ACHN (cell line): ENCODE data around the gene KIF19.
"Not testable (repeated sequence)": the region's sequence is repeated elsewhere in the genome, so short reads cannot be mapped to it uniquely, and the experiment has no call there.

Experiments used
- DNase-seq: peaks from one replicate; pipeline ENCODE4 v3.0.0-alpha.2; 2015
- in situ Hi-C: cut with HindIII; loops from 2 replicates; pipeline ENCODE4 v1.10.0; 2017; ENCODE audit warnings: low sequenced_read_pairs, low pct_ligation_motif_present, low pct_unique_long_range_greater_than_20kb

KIF19 gene, protein sequence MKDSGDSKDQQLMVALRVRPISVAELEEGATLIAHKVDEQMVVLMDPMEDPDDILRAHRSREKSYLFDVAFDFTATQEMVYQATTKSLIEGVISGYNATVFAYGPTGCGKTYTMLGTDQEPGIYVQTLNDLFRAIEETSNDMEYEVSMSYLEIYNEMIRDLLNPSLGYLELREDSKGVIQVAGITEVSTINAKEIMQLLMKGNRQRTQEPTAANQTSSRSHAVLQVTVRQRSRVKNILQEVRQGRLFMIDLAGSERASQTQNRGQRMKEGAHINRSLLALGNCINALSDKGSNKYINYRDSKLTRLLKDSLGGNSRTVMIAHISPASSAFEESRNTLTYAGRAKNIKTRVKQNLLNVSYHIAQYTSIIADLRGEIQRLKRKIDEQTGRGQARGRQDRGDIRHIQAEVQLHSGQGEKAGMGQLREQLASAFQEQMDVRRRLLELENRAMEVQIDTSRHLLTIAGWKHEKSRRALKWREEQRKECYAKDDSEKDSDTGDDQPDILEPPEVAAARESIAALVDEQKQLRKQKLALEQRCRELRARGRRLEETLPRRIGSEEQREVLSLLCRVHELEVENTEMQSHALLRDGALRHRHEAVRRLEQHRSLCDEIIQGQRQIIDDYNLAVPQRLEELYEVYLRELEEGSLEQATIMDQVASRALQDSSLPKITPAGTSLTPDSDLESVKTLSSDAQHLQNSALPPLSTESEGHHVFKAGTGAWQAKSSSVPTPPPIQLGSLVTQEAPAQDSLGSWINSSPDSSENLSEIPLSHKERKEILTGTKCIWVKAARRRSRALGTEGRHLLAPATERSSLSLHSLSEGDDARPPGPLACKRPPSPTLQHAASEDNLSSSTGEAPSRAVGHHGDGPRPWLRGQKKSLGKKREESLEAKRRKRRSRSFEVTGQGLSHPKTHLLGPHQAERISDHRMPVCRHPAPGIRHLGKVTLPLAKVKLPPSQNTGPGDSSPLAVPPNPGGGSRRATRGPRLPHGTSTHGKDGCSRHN

DNA sequence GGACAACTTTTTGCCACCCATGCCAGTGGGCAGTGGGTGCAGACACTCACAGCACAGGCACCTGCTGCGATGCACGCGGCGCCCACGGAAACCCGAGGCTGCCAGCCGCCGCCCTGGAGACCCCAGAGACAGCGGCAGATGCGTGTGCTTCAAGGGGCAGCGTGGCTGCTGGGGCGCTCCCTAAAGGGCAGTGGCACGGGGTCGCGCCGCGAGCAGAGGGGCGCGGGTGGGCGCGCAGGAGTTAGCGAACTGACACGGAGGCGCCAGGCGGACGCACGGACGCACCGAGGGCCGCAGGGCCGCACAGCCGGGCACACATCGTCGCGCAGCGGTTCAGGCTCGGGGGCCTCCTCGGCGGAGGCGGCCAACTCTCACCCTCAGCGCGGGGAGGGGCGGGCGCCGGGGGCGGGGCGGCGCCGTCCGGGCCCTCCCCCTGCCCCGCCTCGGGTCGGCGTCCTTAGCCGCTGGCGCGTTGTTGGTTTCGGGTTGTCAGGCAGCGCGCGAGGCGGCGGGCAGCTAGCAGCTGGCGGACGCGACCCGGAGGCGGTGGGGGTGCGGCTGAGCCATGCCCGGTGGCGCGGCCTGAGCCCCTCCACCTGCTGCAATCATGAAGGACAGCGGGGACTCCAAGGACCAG lies at the start of gene KIF19:
KIF19 (plus strand) TSS at position 484 of the 637 bp plus-strand sequence; CDS start at position 608, 124 bp downstream.
- DNase-seq: peak; percentile 13
- in situ Hi-C loops: no loop called here

GRCh38 chr17:74276541-74277009 lies 49.5 kb upstream of the KIF19 start:
- in situ Hi-C loops: no loop called here
- no peak for DNase-seq

- no peak for DNase-seq
- in situ Hi-C loops: no loop called here
These were observed 48.1 kb upstream of the KIF19 start for GRCh38 chr17:74277935-74278334.

GRCh38 chr17:74279617-74280016 lies 46.4 kb upstream of the KIF19 start:
- in situ Hi-C loops: not testable (repeated sequence)

GRCh38 chr17:74280093-74280513 lies 45.9 kb upstream of the KIF19 start:
- DNase-seq: no peak
- in situ Hi-C loops: no loop called here

More at GRCh38 chr17:74279617-74280016, 46.4 kb upstream of the KIF19 start:
- not testable (repeated sequence) for DNase-seq

- DNase-seq: no peak
- in situ Hi-C loops: no loop called here
These were observed 44.2 kb upstream of the KIF19 start for GRCh38 chr17:74281799-74282198.

GRCh38 chr17:74282274-74282586 lies 43.8 kb upstream of the KIF19 start:
- DNase-seq, in situ Hi-C loops: not testable (repeated sequence)

GRCh38 chr17:74282587-74283370 lies 43.2 kb upstream of the KIF19 start:
- DNase-seq: no peak
- in situ Hi-C loops: no loop called here

- in situ Hi-C loops: no loop called here
- no peak for DNase-seq
These were observed 42.7 kb upstream of the KIF19 start for GRCh38 chr17:74283371-74283673.

- DNase-seq: no peak
- in situ Hi-C loops: no loop called here
These were observed 38.9 kb upstream of the KIF19 start for GRCh38 chr17:74287031-74287602.

GRCh38 chr17:74288785-74289184 lies 37.2 kb upstream of the KIF19 start:
- no peak for DNase-seq
- in situ Hi-C loops: no loop called here

DNA sequence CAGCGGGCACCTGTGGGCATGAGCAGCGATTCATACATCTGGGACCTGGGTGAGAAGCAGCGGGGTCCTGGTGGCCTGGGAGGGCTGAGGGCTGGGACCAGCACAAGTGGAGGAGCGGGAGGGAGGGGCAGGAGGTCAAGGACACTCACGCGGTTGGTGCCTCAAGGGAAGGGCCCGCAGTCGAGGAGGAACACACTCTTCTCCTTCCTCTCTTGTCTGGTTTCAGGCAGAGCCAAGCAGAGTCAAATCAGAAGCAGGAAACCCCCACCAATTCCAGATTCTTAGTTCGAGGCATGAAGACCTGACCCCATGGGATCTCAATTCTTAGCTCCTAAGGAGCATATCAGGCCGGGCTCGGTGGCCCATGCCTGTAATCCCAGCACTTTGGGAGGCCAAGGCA lies 36.3 kb upstream of the KIF19 start:
- no peak for DNase-seq
- in situ Hi-C loops: no loop called here

DNA sequence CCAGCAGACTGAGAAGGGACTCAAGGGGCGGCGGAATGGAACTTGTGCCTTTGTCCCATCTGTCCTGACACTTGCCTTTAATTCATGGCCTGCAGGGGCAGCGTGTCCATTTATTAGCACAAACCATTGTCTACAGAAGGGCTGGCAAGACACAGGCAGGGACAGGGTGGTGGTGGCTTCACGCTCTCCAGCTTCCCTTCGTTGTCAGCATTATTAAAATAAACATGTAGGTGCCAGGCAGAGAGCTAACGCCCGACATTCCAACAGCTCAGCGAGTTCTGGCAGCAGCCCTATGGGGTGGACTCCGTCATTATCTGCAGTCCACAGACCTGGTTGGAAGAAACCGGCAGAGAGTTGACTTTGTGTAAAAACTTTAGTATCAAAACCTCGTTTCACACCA lies 35.7 kb upstream of the KIF19 start:
- in situ Hi-C loops: no loop called here
- no peak for DNase-seq

- no peak for DNase-seq
- in situ Hi-C loops: no loop called here
These were observed 33.5 kb upstream of the KIF19 start for GRCh38 chr17:74292495-74292894.

GRCh38 chr17:74295625-74296547 lies 30.1 kb upstream of the KIF19 start:
- in situ Hi-C loops: no loop called here
- DNase-seq: peak; percentile 42

- in situ Hi-C loops: no loop called here
- DNase-seq: peak; percentile 67
These were observed 29.5 kb upstream of the KIF19 start for GRCh38 chr17:74296548-74296936.

DNA sequence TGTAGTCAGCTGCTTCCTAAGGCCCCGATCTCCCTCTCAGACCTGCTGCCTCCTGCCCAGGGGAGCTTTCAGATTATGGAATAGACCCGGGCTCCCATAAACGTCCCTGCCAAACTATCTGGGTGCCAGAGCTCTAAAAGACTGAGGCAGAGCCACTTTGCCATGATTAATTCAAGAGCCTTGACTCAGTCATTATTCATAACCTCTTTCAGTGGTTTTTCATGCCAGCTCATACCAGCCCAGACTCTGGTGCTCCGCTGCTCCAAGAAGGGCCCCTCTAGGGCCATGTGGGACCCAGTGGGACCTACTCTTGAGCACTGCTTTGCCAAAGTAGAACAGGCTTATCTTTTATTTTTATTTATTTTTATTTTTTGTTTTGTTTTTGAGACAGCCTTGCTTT lies 28.1 kb upstream of the KIF19 start:
- peak; percentile 51 for DNase-seq
- in situ Hi-C loops: no loop called here
